ENCODE results near the gene IL3. TPM values are rescaled to one million over a fixed set of nuclear protein-coding genes. Genes with fewer than 3 reads are reported as not detected.

IL3 gene
- total and polyA plus RNA-seq, 9 of the 15 experiments (the other 6 are each of a cell fraction or from before 2014, with no cell fraction given), result not detected

DNA sequence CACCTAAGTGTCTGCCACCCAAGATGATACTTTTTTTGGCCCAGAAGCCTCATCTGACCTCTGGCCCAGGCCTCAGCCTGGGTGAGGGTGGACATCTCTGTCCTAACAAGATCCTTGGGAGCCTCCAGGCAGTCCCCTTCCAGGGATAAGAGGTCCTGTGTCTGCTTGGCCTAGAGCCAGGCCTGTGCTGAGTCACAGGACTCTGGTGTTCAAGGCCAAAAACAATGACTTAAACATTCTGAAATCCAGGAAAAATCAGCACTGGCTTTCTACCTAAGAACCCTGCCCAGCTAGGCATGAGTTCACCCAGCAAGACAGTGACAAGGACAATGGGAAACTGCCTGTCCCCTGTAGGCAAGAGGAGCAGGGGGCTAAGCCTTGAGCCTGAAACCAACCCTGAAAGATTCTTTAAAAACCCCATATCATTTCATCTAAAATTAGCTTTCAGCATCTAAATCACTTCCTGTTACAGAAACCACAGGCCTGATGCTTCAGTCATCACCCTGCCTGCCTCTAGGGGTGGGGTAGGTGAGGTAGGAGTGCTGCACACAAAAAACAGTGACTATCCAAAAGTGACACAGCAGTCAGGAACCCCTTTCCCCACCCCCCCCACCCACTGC, 43.0 kb downstream of the IL3 start (continued):
- TF ChIP-seq, protein P1, sequence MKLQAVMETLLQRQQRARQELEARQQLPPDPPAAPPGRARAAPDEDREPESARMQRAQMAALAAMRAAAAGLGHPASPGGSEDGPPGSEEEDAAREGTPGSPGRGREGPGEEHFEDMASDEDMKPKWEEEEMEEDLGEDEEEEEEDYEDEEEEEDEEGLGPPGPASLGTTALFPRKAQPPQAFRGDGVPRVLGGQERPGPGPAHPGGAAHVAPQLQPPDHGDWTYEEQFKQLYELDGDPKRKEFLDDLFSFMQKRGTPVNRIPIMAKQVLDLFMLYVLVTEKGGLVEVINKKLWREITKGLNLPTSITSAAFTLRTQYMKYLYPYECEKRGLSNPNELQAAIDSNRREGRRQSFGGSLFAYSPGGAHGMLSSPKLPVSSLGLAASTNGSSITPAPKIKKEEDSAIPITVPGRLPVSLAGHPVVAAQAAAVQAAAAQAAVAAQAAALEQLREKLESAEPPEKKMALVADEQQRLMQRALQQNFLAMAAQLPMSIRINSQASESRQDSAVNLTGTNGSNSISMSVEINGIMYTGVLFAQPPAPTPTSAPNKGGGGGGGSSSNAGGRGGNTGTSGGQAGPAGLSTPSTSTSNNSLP (IDR thresholded peaks at IDR 0.05; ENCODE audit: borderline replicate concordance, low read depth, low read length), result no peak
- TF ChIP-seq, protein P2, sequence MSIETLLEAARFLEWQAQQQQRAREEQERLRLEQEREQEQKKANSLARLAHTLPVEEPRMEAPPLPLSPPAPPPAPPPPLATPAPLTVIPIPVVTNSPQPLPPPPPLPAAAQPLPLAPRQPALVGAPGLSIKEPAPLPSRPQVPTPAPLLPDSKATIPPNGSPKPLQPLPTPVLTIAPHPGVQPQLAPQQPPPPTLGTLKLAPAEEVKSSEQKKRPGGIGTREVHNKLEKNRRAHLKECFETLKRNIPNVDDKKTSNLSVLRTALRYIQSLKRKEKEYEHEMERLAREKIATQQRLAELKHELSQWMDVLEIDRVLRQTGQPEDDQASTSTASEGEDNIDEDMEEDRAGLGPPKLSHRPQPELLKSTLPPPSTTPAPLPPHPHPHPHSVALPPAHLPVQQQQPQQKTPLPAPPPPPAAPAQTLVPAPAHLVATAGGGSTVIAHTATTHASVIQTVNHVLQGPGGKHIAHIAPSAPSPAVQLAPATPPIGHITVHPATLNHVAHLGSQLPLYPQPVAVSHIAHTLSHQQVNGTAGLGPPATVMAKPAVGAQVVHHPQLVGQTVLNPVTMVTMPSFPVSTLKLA (conservative IDR thresholded peaks at IDR 0.05), result peak in 1 of 2 experiments; percentile 50; a peak in 2 of 4 replicates
- TF ChIP-seq, protein P3, sequence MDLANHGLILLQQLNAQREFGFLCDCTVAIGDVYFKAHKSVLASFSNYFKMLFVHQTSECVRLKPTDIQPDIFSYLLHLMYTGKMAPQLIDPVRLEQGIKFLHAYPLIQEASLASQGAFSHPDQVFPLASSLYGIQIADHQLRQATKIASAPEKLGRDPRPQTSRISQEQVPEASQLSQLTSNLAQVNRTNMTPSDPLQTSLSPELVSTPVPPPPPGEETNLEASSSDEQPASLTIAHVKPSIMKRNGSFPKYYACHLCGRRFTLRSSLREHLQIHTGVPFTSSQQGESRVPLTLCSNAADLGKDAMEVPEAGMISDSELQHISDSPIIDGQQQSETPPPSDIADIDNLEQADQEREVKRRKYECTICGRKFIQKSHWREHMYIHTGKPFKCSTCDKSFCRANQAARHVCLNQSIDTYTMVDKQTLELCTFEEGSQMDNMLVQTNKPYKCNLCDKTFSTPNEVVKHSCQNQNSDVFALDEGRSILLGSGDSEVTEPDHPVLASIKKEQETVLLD (IDR thresholded peaks at IDR 0.05), result no peak
- TF ChIP-seq ZKSCAN3 (CRISPR knock-in tag; IDR thresholded peaks at IDR 0.05) (no peak), ZNF766 (CRISPR knock-in tag; conservative IDR thresholded peaks at IDR 0.05) (peak; percentile 77), DPF2 (IDR thresholded peaks at IDR 0.05) (peak; percentile 92), EZH2 (IDR thresholded peaks at IDR 0.05; ENCODE audit: borderline replicate concordance, low read depth, low read length) (no peak), ZNF3 (CRISPR knock-in tag; IDR thresholded peaks at IDR 0.05) (no peak), ZSCAN32 (CRISPR knock-in tag; IDR thresholded peaks at IDR 0.05) (no peak), STAT5A (IDR thresholded peaks at IDR 0.05; ENCODE audit: borderline replicate concordance, low read length) (no peak), ZNF507 (tag; conservative IDR thresholded peaks at IDR 0.05) (no peak), ZFP30 (CRISPR knock-in tag; IDR thresholded peaks at IDR 0.05; ENCODE audit: borderline replicate concordance) (no peak), NELFE (IDR thresholded peaks at IDR 0.05; ENCODE audit: insufficient read depth, insufficient read length) (no peak), POU5F1 (IDR thresholded peaks at IDR 0.05; ENCODE audit: borderline replicate concordance, low read depth, low read length, partially characterized antibody) (no peak)
- TF ChIP-seq, protein P4, sequence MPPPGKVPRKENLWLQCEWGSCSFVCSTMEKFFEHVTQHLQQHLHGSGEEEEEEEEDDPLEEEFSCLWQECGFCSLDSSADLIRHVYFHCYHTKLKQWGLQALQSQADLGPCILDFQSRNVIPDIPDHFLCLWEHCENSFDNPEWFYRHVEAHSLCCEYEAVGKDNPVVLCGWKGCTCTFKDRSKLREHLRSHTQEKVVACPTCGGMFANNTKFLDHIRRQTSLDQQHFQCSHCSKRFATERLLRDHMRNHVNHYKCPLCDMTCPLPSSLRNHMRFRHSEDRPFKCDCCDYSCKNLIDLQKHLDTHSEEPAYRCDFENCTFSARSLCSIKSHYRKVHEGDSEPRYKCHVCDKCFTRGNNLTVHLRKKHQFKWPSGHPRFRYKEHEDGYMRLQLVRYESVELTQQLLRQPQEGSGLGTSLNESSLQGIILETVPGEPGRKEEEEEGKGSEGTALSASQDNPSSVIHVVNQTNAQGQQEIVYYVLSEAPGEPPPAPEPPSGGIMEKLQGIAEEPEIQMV (tag; conservative IDR thresholded peaks at IDR 0.05; ENCODE audit: low read depth), result 0 out of 2 replicates have a peak, but pooled peaks have one; percentile 8
- TF ChIP-seq, protein P5, sequence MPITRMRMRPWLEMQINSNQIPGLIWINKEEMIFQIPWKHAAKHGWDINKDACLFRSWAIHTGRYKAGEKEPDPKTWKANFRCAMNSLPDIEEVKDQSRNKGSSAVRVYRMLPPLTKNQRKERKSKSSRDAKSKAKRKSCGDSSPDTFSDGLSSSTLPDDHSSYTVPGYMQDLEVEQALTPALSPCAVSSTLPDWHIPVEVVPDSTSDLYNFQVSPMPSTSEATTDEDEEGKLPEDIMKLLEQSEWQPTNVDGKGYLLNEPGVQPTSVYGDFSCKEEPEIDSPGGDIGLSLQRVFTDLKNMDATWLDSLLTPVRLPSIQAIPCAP (CRISPR knock-in tag; IDR thresholded peaks at IDR 0.05; ENCODE audit: borderline replicate concordance), result no peak

All from K562 (cell line).